AG09319 (cell line): ENCODE results near the gene CMC2.

Source experiments
- DNase-seq: peaks from one replicate; pipeline ENCODE4 v3.0.0-alpha.2; 2010; ENCODE audit warnings: low read depth; ENCODE audit errors: extremely low read depth
- CTCF ChIP-seq: IDR thresholded peaks from 2 replicates; pipeline ENCODE4 v1.5.1; 2011; ENCODE audit warnings: low read depth, mild to moderate bottlenecking, inconsistent platforms, low read length, moderate library complexity

CMC2 gene

GRCh38 chr16:80958284-80958683, 48.4 kb downstream of the CMC2 start:
- no peak for DNase-seq
- TF ChIP-seq CTCF: no peak

GRCh38 chr16:80954985-80955384, 51.7 kb downstream of the CMC2 start:
- no peak for DNase-seq
- no peak for TF ChIP-seq CTCF

- no peak for DNase-seq
- peak; percentile 40 for TF ChIP-seq CTCF
Observed at GRCh38 chr16:80948886-80949493, 57.7 kb downstream of the CMC2 start.

GRCh38 chr16:80947708-80948625, 58.7 kb downstream of the CMC2 start:
- no peak for TF ChIP-seq CTCF
- no peak for DNase-seq

- DNase-seq: no peak
- no peak for TF ChIP-seq CTCF
Observed at GRCh38 chr16:80947239-80947638, 59.4 kb downstream of the CMC2 start.

- TF ChIP-seq CTCF: no peak
- no peak for DNase-seq
Observed at GRCh38 chr16:80946481-80946880, 60.2 kb downstream of the CMC2 start.
